ENCODE measurements around the gene C2CD2. TPM values are rescaled to one million over a fixed set of nuclear protein-coding genes. Genes with fewer than 3 reads are reported as not detected.

C2CD2 gene
- total and polyA plus RNA-seq, 2 experiments from 2014 or later = 6.4 to 13.9 TPM

DNA sequence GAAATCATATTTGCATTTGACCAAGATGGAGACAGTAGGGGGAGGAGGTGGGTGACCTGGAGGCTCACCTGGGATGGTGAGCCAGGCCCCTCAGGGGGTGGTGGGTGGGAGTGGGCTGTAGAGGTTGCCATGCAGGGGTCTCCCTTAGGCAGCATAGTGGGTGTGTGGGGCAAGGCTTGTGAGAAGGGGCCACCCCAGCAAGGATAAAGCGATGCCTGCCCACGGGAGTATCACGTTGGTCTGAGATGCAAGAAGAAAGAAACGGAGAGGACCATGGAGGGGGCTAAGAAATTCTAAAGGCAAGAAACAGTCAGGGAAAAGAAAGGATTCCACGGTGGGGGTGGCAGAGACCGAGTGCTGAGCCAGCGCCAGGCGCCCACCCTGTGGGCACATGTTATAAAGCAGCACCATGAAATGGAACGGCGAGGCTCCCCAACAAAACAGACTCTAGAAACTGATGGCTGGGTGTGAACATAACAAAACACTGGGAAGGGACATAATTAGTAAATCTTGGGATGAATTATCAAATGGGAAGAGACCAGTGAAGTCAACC lies 11.7 kb upstream of the C2CD2 start:
- no peak overlapping the region for H3K4me2 ChIP-seq
- no peak for TF ChIP-seq CTCF (IDR thresholded peaks at IDR 0.05; ENCODE audit: poor library complexity)
- TF ChIP-seq EZH2 (IDR thresholded peaks at IDR 0.05; ENCODE audit: borderline replicate concordance) = no peak
- no peak for TF ChIP-seq EZH2phosphoT487 (IDR thresholded peaks at IDR 0.05; ENCODE audit: low read depth, severe bottlenecking, unreplicated experiment)
- no peak overlapping the region for H3K27ac ChIP-seq
- no peaks in the 10 kb centered on the region for H4K20me1 ChIP-seq (ENCODE audit: insufficient read depth, poor library complexity, severe bottlenecking)
- 96% methylated on average over 9 of the region's 10 CpGs for WGBS (ENCODE audit: low lambda C conversion rate, missing lambda C conversion rate)
- H3K9me3 ChIP-seq (ENCODE audit: low read depth) = no peaks in the 10 kb centered on the region
- H3K36me3 ChIP-seq (replicated peaks; ENCODE audit: insufficient read depth, low read depth) = no peaks in the 10 kb centered on the region
- H3K27me3 ChIP-seq = no peaks in the 10 kb centered on the region
- H3K4me1 ChIP-seq (ENCODE audit: insufficient read depth) = no peaks in the 10 kb centered on the region
- no peak for DNase-seq (ENCODE audit: low spot score)
- H3K9me2 ChIP-seq (replicated peaks; ENCODE audit: insufficient read depth) = no peaks in the 10 kb centered on the region
- no peak overlapping the region for H2AFZ ChIP-seq
- no peaks in the 10 kb centered on the region for H3K79me2 ChIP-seq
- no peak overlapping the region for H3K4me3 ChIP-seq

- H3K27ac ChIP-seq = no peak overlapping the region
- H3K79me2 ChIP-seq = no peaks in the 10 kb centered on the region
- no peak for TF ChIP-seq CTCF (IDR thresholded peaks at IDR 0.05; ENCODE audit: poor library complexity)
- no peak for TF ChIP-seq EZH2 (IDR thresholded peaks at IDR 0.05; ENCODE audit: borderline replicate concordance)
- TF ChIP-seq EZH2phosphoT487 (IDR thresholded peaks at IDR 0.05; ENCODE audit: low read depth, severe bottlenecking, unreplicated experiment) = no peak
- no peak overlapping the region for H3K4me3 ChIP-seq
- no peaks in the 10 kb centered on the region for H4K20me1 ChIP-seq (ENCODE audit: insufficient read depth, poor library complexity, severe bottlenecking)
- no peak overlapping the region for H3K4me2 ChIP-seq
- DNase-seq (ENCODE audit: low spot score) = no peak
- no peaks in the 10 kb centered on the region for H3K27me3 ChIP-seq
- H3K4me1 ChIP-seq (ENCODE audit: insufficient read depth) = no peaks in the 10 kb centered on the region
- H3K9me2 ChIP-seq (replicated peaks; ENCODE audit: insufficient read depth) = no peaks in the 10 kb centered on the region
- H3K36me3 ChIP-seq (replicated peaks; ENCODE audit: insufficient read depth, low read depth) = no peaks in the 10 kb centered on the region
- 68% methylated on average over 5 of the region's 5 CpGs for WGBS (ENCODE audit: low lambda C conversion rate, missing lambda C conversion rate)
- no peak overlapping the region for H2AFZ ChIP-seq
- no peaks in the 10 kb centered on the region for H3K9me3 ChIP-seq (ENCODE audit: low read depth)
Observed at GRCh38 chr21:41965045-41965444, 11.2 kb upstream of the C2CD2 start.

GRCh38 chr21:41964171-41964570 lies 10.4 kb upstream of the C2CD2 start:
- H4K20me1 ChIP-seq (ENCODE audit: insufficient read depth, poor library complexity, severe bottlenecking) = no peaks in the 10 kb centered on the region
- no peak for DNase-seq (ENCODE audit: low spot score)
- WGBS (ENCODE audit: low lambda C conversion rate, missing lambda C conversion rate) = 84% methylated on average over 8 of the region's 8 CpGs

More at GRCh38 chr21:41964171-41964570, 10.4 kb upstream of the C2CD2 start:
- H3K4me2 ChIP-seq = no peak overlapping the region
- no peak overlapping the region for H2AFZ ChIP-seq
- no peaks in the 10 kb centered on the region for H3K4me1 ChIP-seq (ENCODE audit: insufficient read depth)
- H3K4me3 ChIP-seq = no peak overlapping the region
- H3K9me2 ChIP-seq (replicated peaks; ENCODE audit: insufficient read depth) = no peaks in the 10 kb centered on the region
- no peaks in the 10 kb centered on the region for H3K79me2 ChIP-seq
- H3K27me3 ChIP-seq = no peaks in the 10 kb centered on the region
- H3K36me3 ChIP-seq (replicated peaks; ENCODE audit: insufficient read depth, low read depth) = no peaks in the 10 kb centered on the region
- TF ChIP-seq CTCF (IDR thresholded peaks at IDR 0.05; ENCODE audit: poor library complexity) = no peak
- TF ChIP-seq EZH2phosphoT487 (IDR thresholded peaks at IDR 0.05; ENCODE audit: low read depth, severe bottlenecking, unreplicated experiment) = no peak
- TF ChIP-seq EZH2 (IDR thresholded peaks at IDR 0.05; ENCODE audit: borderline replicate concordance) = no peak
- H3K27ac ChIP-seq = no peak overlapping the region
- H3K9me3 ChIP-seq (ENCODE audit: low read depth) = no peaks in the 10 kb centered on the region
